IMR-90 (cell line): ENCODE data around the gene CAPN8. TPM values are rescaled to one million over a fixed set of nuclear protein-coding genes. Genes with fewer than 3 reads are reported as not detected.

Experiments used
- ATAC-seq: fragments of 200-7000 bp; cut with Tn5 transposase; 2 replicates; pipeline ENCODE4 v1.9.1; 2020; ENCODE audit warnings: low read depth, mild to moderate bottlenecking, moderate library complexity
- BruUV-seq: library from RNA; stranded (reverse); fragments of 400-500 nt; replicated peaks from 2 replicates; lab custom pipeline; 2021; lab: Mats Ljungman, UMichigan
- CTCF ChIA-PET: fragments of 300-600 bp; formaldehyde crosslinking; extraction: SDS; loops from one replicate; lab custom pipeline; 2021; ENCODE audit warnings: antibody characterized with exemption; lab: Yijun Ruan, JAX
- POLR2A ChIA-PET: fragments of 300-600 bp; sonication (Branson Sonifier 250); formaldehyde crosslinking; loops from one replicate; lab custom pipeline; 2022; ENCODE audit warnings: antibody characterized with exemption; ENCODE audit not compliant: unreplicated experiment; lab: Charles Lee
- DNase-seq: peaks from one replicate; pipeline ENCODE4 v3.0.0; 2013
- H2AFZ ChIP-seq: replicated peaks from 2 replicates; pipeline ENCODE3; 2013; ENCODE audit warnings: low read length, mild to moderate bottlenecking; ENCODE audit not compliant: poor library complexity
- H2AK5ac ChIP-seq: 2 replicates; pipeline ENCODE4 v1.6.1; 2013; ENCODE audit warnings: low read depth, low read length, inconsistent platforms
- H2AK9ac ChIP-seq: replicated peaks from 2 replicates; pipeline ENCODE3; 2013; ENCODE audit warnings: mild to moderate bottlenecking, low read depth, low read length, moderate library complexity; ENCODE audit not compliant: poor library complexity
- H2BK120ac ChIP-seq: 2 replicates; pipeline ENCODE4 v1.6.1; 2013; ENCODE audit warnings: low read depth, low read length, inconsistent platforms
- H2BK15ac ChIP-seq: 3 replicates; pipeline ENCODE4 v1.6.1; 2013; ENCODE audit warnings: low read depth, low read length, inconsistent platforms
- H2BK20ac ChIP-seq: 2 replicates; pipeline ENCODE4 v1.6.1; 2013; ENCODE audit warnings: low read depth, mild to moderate bottlenecking, inconsistent platforms, low read length, moderate library complexity
- H2BK5ac ChIP-seq: 2 replicates; pipeline ENCODE4 v1.6.1; 2013; ENCODE audit warnings: mild to moderate bottlenecking, low read depth, low read length, inconsistent platforms; ENCODE audit not compliant: poor library complexity, severe bottlenecking
- H3K14ac ChIP-seq: replicated peaks from 2 replicates; pipeline ENCODE4 v1.6.1; 2013; ENCODE audit warnings: low read depth, low read length, inconsistent platforms
- H3K18ac ChIP-seq: 2 replicates; pipeline ENCODE4 v1.6.1; 2013; ENCODE audit warnings: low read depth, low read length, control low read depth
- H3K23ac ChIP-seq: 2 replicates; pipeline ENCODE4 v1.6.1; 2013; ENCODE audit warnings: low read depth, low read length, inconsistent platforms
- H3K27ac ChIP-seq: 2 replicates; pipeline ENCODE4 v1.5.1; 2013; ENCODE audit warnings: mild to moderate bottlenecking, control low read depth, low read length; ENCODE audit not compliant: insufficient read depth
- H3K27me3 ChIP-seq: 2 replicates; pipeline ENCODE4 v1.6.1; 2013; ENCODE audit warnings: low read length; ENCODE audit not compliant: control insufficient read depth, insufficient read depth
- H3K36me3 ChIP-seq: 2 replicates; pipeline ENCODE4 v1.6.1; 2013; ENCODE audit warnings: low read length, mixed read lengths; ENCODE audit not compliant: control insufficient read depth, insufficient read depth
- H3K4ac ChIP-seq: 2 replicates; pipeline ENCODE4 v1.6.1; 2013; ENCODE audit warnings: low read depth, low read length, inconsistent platforms
- H3K4me1 ChIP-seq: 2 replicates; pipeline ENCODE4 v1.6.1; 2013; ENCODE audit warnings: low read length, mixed read lengths; ENCODE audit not compliant: control insufficient read depth, insufficient read depth
- H3K4me2 ChIP-seq: 2 replicates; pipeline ENCODE4 v1.6.1; 2013; ENCODE audit warnings: low read depth, mild to moderate bottlenecking, control low read depth, low read length, moderate library complexity
- H3K4me3 ChIP-seq: 2 replicates; pipeline ENCODE4 v1.5.1; 2013; ENCODE audit warnings: low read depth, mild to moderate bottlenecking, control low read depth, low read length, moderate library complexity; ENCODE audit not compliant: insufficient read depth
- H3K56ac ChIP-seq: 2 replicates; pipeline ENCODE4 v1.6.1; 2013; ENCODE audit warnings: low read length, inconsistent platforms; ENCODE audit not compliant: insufficient read depth; ENCODE audit errors: extremely low read depth
- H3K79me1 ChIP-seq, 2 experiments: 2 replicates each; pipeline ENCODE4 v1.6.1; 2013; ENCODE audit warnings: low read length in 2 of 2, inconsistent platforms in 1 of 2, low read depth in 1 of 2
- H3K9ac ChIP-seq: 2 replicates; pipeline ENCODE4 v1.6.1; 2013; ENCODE audit warnings: low read depth, low read length, control low read depth
- H3K9me1 ChIP-seq: 2 replicates; pipeline ENCODE4 v1.6.1; 2013; ENCODE audit warnings: low read length, inconsistent platforms; ENCODE audit not compliant: insufficient read depth
- H3K9me3 ChIP-seq: 2 replicates; pipeline ENCODE4 v1.6.1; 2013; ENCODE audit warnings: low read length; ENCODE audit not compliant: control insufficient read depth, insufficient read depth
- H4K20me1 ChIP-seq: 2 replicates; pipeline ENCODE4 v1.6.1; 2013; ENCODE audit warnings: low read length, inconsistent platforms; ENCODE audit not compliant: insufficient read depth
- H4K5ac ChIP-seq: 2 replicates; pipeline ENCODE4 v1.6.1; 2013; ENCODE audit warnings: mild to moderate bottlenecking, low read depth, low read length, control low read depth
- H4K8ac ChIP-seq, 2 experiments: 2 replicates each; pipeline ENCODE4 v1.6.1; 2013; ENCODE audit warnings: low read depth in 2 of 2, low read length in 2 of 2, control low read depth in 1 of 2, inconsistent platforms in 1 of 2
- H4K91ac ChIP-seq: 2 replicates; pipeline ENCODE4 v1.6.1; 2013; ENCODE audit warnings: low read depth, low read length, inconsistent platforms; ENCODE audit not compliant: insufficient read depth
- CEBPB ChIP-seq: IDR thresholded peaks from 2 replicates; pipeline ENCODE4 v1.6.1; 2012; ENCODE audit warnings: low read depth, low read length, improper control_type of control experiment
- FOS ChIP-seq: fragments of 150-350 bp; IDR thresholded peaks from 2 replicates; pipeline ENCODE4 v1.6.1; 2016; ENCODE audit warnings: low read depth, low read length
- RAD21 ChIP-seq: IDR thresholded peaks from 2 replicates; pipeline ENCODE4 v1.6.1; 2012; ENCODE audit warnings: low read length, improper control_type of control experiment
- RCOR1 ChIP-seq: IDR thresholded peaks from 2 replicates; pipeline ENCODE4 v1.6.1; 2012; ENCODE audit warnings: mild to moderate bottlenecking, low read length, improper control_type of control experiment; ENCODE audit not compliant: insufficient replicate concordance
- WGBS, 2 experiments: methylation state at CpG; one replicate each; pipeline versions ENCODE4 v1.1.5 to v1.1.7; 2013; ENCODE audit warnings: missing lambda C conversion rate in 2 of 2; ENCODE audit not compliant: insufficient read length in 1 of 2; ENCODE audit errors: extremely low coverage in 2 of 2; 5-methylcytosine and 5-hydroxymethylcytosine counted together
- dilution Hi-C: fragments of 300-500 bp; cut with HindIII; formaldehyde crosslinking; loops from one replicate; pipeline ENCODE4 v1.14.3; 2018; ENCODE audit warnings: low sequenced_read_pairs; ENCODE audit not compliant: unreplicated experiment
- in situ Hi-C: fragments of 300-500 bp; cut with MboI; formaldehyde crosslinking; loops from 3 replicates; pipeline ENCODE4 v1.14.3; 2019; ENCODE audit warnings: low sequenced_read_pairs, inconsistent platforms, mixed read lengths
- intact Hi-C: fragments of 100-400 bp; cut with micrococcal nuclease; formaldehyde crosslinking; loops from 2 replicates; pipeline ENCODE4 v1.10.0; 2022
- polyA plus RNA-seq, 3 experiments: library from polyadenylated mRNA; depleted of rRNA; stranded (reverse); fragments of >200 nt; gene quantifications; 2 replicates each; pipeline ENCODE4 v1.2.3, GENCODE V29; 2012; ENCODE audit warnings: low replicate concordance in 1 of 3
- total RNA-seq: library from RNA; depleted of rRNA; stranded (reverse); fragments of >200 nt; gene quantifications from 2 replicates; pipeline ENCODE4 v1.2.3, GENCODE V29; 2012

CAPN8 gene
- total and polyA plus RNA-seq, 2 of the 4 experiments (the other 2 are of a cell fraction), result not detected

DNA sequence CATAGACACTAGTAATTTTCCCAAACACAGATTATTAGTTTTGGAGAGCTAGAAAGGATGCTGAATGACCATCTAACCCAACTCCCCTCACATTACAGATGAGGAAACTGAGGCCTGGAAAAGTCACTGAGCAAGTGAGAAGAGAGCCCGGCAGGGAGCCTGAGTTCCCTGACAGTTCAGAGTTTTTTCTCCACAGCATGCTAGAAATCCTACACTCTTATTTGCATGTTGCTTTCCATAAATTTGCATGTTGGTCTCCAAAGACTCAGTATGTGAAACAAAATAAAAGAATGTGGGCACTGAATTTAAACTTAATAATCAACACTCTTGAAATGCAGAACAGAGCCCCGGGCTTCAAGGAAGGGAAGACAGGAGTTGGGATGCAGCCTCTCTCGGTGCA, 140.0 kb downstream of the CAPN8 start:
- H2BK20ac ChIP-seq, result no peak overlapping the region
- intact Hi-C loops, result no loop called here
- BruUV-seq, result no TSS peak
- in situ Hi-C loops, result no loop called here
- POLR2A ChIA-PET, result no interaction called here
- peaks cover 20% of the 10 kb centered on the region for H3K27me3 ChIP-seq
- no peak overlapping the region for H3K56ac ChIP-seq
- H3K4me2 ChIP-seq, result no peak overlapping the region
- no peak overlapping the region for H2BK5ac ChIP-seq
- H3K36me3 ChIP-seq, result no peaks in the 10 kb centered on the region
- no peaks in the 10 kb centered on the region for H3K79me1 ChIP-seq
- no peak overlapping the region for H2BK15ac ChIP-seq
- no peak overlapping the region for H2AFZ ChIP-seq
- CTCF ChIA-PET, result no interaction called here
- no peak overlapping the region for H3K23ac ChIP-seq
- H3K9me3 ChIP-seq, result no peaks in the 10 kb centered on the region
- ATAC-seq (no peak), DNase-seq (no peak)
- no peak overlapping the region for H3K14ac ChIP-seq
- no peak overlapping the region for H3K27ac ChIP-seq
- no peak overlapping the region for H4K91ac ChIP-seq
- H3K9me1 ChIP-seq, result no peaks in the 10 kb centered on the region
- no peak overlapping the region for H2AK9ac ChIP-seq
- H4K20me1 ChIP-seq, result no peaks in the 10 kb centered on the region
- H2BK120ac ChIP-seq, result no peak overlapping the region
- no peak overlapping the region for H3K9ac ChIP-seq
- no peak overlapping the region for H2AK5ac ChIP-seq
- no CpG with 5 or more reads among the region's 3 CpGs for WGBS, 2 experiments
- dilution Hi-C loops, result no loop called here
- H3K4ac ChIP-seq, result no peak overlapping the region
- TF ChIP-seq FOS (no peak), RAD21 (no peak), CEBPB (no peak), RCOR1 (no peak)
- no peak overlapping the region for H4K8ac ChIP-seq
- no peak overlapping the region for H4K5ac ChIP-seq
- no peak overlapping the region for H3K4me3 ChIP-seq
- H3K4me1 ChIP-seq, result no peaks in the 10 kb centered on the region
- H3K18ac ChIP-seq, result no peak overlapping the region
